Kidney epithelial cell (primary cell): ENCODE measurements around the gene ZNF680. TPM values are rescaled to one million over a fixed set of nuclear protein-coding genes. Genes with fewer than 3 reads are reported as not detected.
"Not testable (repeated sequence)": the region's sequence is repeated elsewhere in the genome, so short reads cannot be mapped to it uniquely, and the experiment has no call there.

Experiments
- DNase-seq: peaks from one replicate; pipeline ENCODE4 v3.0.0-alpha.2; 2010; ENCODE audit warnings: low read depth
- H3K27me3 ChIP-seq: 2 replicates; pipeline ENCODE4 v1.6.0; 2011; ENCODE audit warnings: low read length; ENCODE audit not compliant: control insufficient read depth, insufficient read depth
- H3K36me3 ChIP-seq: 2 replicates; pipeline ENCODE4 v1.5.1; 2011; ENCODE audit warnings: low read length; ENCODE audit not compliant: control insufficient read depth, insufficient read depth
- H3K4me3 ChIP-seq: 2 replicates; pipeline ENCODE4 v1.5.1; 2011; ENCODE audit warnings: low read depth, mild to moderate bottlenecking, control low read depth, low read length
- total RNA-seq: library from RNA; depleted of rRNA; stranded (reverse); fragments of >200 nt; gene quantifications from 2 replicates; pipeline ENCODE4 v1.2.3, GENCODE V29; 2015
- TF ChIP-seq, protein P1 (sequence below): IDR thresholded peaks from 2 replicates; pipeline ENCODE4 v1.5.1; 2011; ENCODE audit warnings: mild to moderate bottlenecking, moderate library complexity, low read length, control low read depth, inconsistent platforms; ENCODE audit not compliant: insufficient read depth, poor library complexity, severe bottlenecking

ZNF680 gene
- total RNA-seq, 1 donor from 2014 or later: 7.0 TPM

DNA sequence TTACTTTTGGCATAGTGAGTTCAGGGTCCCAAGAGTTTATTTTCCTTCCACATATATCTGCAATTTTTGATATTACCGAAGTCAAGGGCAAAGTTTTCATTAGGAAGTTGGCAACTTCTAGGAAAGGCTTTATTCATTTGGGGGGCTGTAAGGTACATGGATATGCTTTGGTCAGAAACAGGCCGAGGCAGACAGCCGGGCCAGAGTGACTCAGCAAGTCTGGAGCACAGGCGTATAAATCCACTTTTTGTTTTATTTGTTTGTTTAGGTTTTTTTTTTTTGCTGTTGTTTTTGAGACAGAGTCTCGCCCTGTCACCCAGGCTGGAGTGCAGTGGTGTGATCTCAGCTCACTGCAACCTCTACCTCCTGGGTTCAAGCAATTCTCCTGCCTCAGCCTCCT is 3.7 kb downstream of the ZNF680 start:
- Histone ChIP-seq H3K36me3 (no peaks in the 10 kb centered on the region), H3K4me3 (no peak overlapping the region), H3K27me3 (no peaks in the 10 kb centered on the region)
- DNase-seq: no peak
- TF ChIP-seq, protein P1, sequence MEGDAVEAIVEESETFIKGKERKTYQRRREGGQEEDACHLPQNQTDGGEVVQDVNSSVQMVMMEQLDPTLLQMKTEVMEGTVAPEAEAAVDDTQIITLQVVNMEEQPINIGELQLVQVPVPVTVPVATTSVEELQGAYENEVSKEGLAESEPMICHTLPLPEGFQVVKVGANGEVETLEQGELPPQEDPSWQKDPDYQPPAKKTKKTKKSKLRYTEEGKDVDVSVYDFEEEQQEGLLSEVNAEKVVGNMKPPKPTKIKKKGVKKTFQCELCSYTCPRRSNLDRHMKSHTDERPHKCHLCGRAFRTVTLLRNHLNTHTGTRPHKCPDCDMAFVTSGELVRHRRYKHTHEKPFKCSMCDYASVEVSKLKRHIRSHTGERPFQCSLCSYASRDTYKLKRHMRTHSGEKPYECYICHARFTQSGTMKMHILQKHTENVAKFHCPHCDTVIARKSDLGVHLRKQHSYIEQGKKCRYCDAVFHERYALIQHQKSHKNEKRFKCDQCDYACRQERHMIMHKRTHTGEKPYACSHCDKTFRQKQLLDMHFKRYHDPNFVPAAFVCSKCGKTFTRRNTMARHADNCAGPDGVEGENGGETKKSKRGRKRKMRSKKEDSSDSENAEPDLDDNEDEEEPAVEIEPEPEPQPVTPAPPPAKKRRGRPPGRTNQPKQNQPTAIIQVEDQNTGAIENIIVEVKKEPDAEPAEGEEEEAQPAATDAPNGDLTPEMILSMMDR: no peak

DNA sequence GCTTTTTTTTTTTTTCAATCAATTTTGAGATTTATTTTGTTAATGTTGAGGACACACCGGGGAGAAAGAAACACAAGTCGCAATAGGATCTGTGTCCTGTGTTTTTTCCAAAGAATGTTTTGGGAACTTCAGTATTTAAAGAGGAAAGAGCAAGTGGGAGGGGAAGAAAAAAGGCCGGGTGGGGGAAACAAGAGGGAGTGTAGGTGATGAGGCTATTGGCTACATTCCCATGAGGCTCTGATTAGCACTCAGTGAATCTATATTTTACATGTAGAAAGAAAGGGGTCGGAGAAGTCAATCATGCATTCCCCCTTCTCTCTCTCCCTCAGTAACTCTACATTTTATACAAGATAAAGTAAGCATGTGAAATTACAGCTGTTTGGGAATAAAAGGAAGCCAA is 4.1 kb downstream of the ZNF680 start:
- TF ChIP-seq, protein P1: no peak
- H3K36me3 ChIP-seq: no peaks in the 10 kb centered on the region
- no peak for DNase-seq

DNA sequence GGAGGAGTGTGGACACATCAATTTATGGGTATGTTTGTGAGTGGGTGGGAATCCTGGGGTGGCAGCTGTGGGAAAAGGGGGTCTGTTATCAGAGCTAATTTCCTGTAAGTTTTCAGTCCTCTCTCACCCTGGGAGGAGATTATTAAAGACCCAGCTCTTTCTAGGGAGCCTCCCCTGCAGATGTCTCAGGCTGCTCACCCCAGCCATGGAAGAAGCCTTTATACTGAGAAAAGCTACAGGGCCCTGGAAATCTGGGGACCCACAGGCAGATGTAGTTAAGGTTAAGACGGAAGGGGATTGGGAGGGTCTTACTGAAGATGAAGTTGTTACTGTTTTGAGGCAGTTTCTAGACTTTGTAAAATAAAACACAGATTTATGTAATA is 4.6 kb downstream of the ZNF680 start:
- H3K4me3 ChIP-seq: no peak overlapping the region
- DNase-seq: no peak
- no peaks in the 10 kb centered on the region for H3K27me3 ChIP-seq
- TF ChIP-seq, protein P1: no peak
- H3K36me3 ChIP-seq: no peaks in the 10 kb centered on the region

More for the DNA sequence above, 4.1 kb downstream of the ZNF680 start:
- Histone ChIP-seq H3K4me3 (no peak overlapping the region), H3K27me3 (no peaks in the 10 kb centered on the region)

DNA sequence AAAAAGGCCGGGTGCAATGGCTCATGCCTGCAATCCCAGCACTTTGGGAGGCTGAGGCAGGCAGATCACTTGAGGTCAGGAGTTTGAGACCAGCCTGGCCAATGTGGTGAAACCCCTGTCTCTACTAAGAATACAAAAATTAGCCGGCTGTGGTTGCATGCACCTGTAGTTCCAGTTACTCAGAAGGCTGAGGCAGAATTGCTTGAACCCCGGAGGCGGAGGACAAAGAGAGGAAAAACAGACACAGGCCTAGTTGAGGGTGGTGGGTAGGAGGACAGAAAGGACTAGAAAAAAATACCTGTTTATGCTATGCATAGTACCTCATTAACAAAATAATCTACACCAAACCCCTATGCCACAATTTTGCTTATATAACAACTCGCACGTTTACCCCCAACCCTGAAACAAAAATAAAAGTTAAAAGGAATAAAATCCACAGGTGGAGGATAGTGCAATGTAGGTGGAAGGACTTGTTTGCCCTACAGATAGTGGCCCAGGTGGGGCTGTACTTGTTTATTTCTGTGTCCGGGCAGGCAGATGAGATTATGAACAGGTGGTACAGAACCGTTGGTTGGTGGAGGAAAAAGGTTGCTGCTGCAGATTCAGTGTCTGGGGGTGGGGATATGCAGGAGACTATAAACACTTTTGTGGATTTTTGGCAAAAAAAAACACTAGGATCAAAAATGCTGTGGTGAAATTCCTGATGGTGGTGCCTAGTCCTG is 5.1 kb downstream of the ZNF680 start:
- no peaks in the 10 kb centered on the region for H3K36me3 ChIP-seq
- TF ChIP-seq, protein P1: no peak
- no peak for DNase-seq
- H3K4me3 ChIP-seq: no peak overlapping the region
- no peaks in the 10 kb centered on the region for H3K27me3 ChIP-seq

DNA sequence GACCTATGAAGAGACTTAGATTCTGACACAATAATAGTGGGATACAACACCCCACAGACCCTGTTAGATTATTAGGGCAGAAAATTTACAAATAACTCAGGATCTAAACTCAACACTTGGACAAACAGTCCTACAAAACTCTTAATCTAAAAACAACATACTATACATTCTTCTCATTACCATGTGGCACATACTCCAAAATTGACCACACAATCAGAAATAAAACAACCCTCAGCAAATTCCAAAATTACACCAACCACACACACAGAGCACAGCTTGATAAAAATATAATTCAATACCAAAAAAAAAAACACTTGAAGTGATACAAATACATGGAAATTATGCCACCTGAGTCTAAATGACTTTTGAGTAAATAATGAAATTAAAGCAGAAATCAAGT is 7.8 kb downstream of the ZNF680 start:
- DNase-seq: no peak
- TF ChIP-seq, protein P1: no peak
- Histone ChIP-seq H3K36me3 (no peaks in the 10 kb centered on the region), H3K4me3 (no peak overlapping the region), H3K27me3 (no peaks in the 10 kb centered on the region)

DNA sequence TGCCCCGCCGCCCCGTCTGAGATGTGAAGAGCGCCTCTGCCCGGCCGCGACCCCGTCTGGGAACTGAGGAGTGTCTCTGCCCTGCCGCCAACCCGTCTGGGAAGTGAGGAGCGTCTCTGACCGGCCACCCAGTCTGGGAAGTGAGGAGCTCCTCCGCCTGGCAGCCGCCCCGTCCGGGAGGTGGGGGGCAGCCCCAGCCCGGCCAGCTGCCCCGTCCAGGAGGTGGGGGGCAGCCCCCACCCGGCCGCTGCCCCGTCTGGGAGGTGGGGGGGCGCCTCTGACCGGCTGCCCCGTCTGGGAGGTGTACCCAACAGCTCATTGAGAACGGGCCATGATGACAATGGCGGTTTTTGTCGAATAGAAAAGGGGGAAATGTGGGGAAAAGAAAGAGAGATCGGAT is 8.7 kb downstream of the ZNF680 start:
- DNase-seq, H3K4me3 ChIP-seq, H3K27me3 ChIP-seq, H3K36me3 ChIP-seq: not testable (repeated sequence)
